Natural killer cell treated with Interleukin-12 subunit alpha and Interleukin-12 subunit beta and Interleukin-15 and Interleukin-18, amount 100 ng/mL, for 72 hours (primary cell): Measurements from ENCODE around the gene OR52B4. TPM values are rescaled to one million over a fixed set of nuclear protein-coding genes. Genes with fewer than 3 reads are reported as not detected.
"Not testable (repeated sequence)": the region's sequence is repeated elsewhere in the genome, so short reads cannot be mapped to it uniquely, and the experiment has no call there.

Source experiments
- ATAC-seq, 2 donors: fragments of 150-1000 bp; cut with Tn5 transposase in 1 of 2; sonication (Bioruptor Pico), chemical (Tn5 transposase) in 1 of 2; 2 replicates each; pipeline ENCODE4 v1.10.0; 2021
- DNase-seq: peaks from one replicate; pipeline ENCODE4 v3.0.0; 2022; ENCODE audit warnings: low spot score
- H3K27ac Mint-ChIP-seq, 2 donors: 1 replicate in 1 of 2; 2 replicates in 1 of 2; pipeline ENCODE4 v1.8.0; 2022; ENCODE audit warnings: mixed read lengths in 2 of 2, mild to moderate bottlenecking in 1 of 2, moderate library complexity in 1 of 2
- H3K27me3 Mint-ChIP-seq, 2 donors: 1 replicate in 1 of 2; 2 replicates in 1 of 2; pipeline ENCODE4 v1.8.0; 2022; ENCODE audit warnings: mixed read lengths in 2 of 2
- H3K36me3 Mint-ChIP-seq: one replicate; pipeline ENCODE4 v1.8.0; 2022; ENCODE audit warnings: mixed read lengths
- H3K4me1 Mint-ChIP-seq, 2 donors: 1 replicate in 1 of 2; 2 replicates in 1 of 2; pipeline ENCODE4 v1.8.0; 2022; ENCODE audit warnings: low read depth in 2 of 2, mixed read lengths in 2 of 2, mild to moderate bottlenecking in 1 of 2
- H3K4me3 Mint-ChIP-seq: one replicate; pipeline ENCODE4 v1.8.0; 2022; ENCODE audit warnings: mixed read lengths
- H3K9me3 Mint-ChIP-seq: 2 replicates; pipeline ENCODE4 v1.8.0; 2022; ENCODE audit warnings: mixed read lengths
- total RNA-seq, 2 donors: library from RNA; stranded (reverse); gene quantifications; one replicate each; pipeline ENCODE4 v1.2.3, GENCODE V29; 2022

Gene OR52B4
- total RNA-seq, result not detected

- ATAC-seq, result no peak
- Mint-ChIP-seq H3K4me3 (no peak within 1 kb of the TSS), H3K27me3 (peaks cover 25 to 29% of the 10 kb centered on the region in 2 donors), H3K36me3 (no peaks in the 10 kb centered on the region), H3K9me3 (no peaks in the 10 kb centered on the region), H3K4me1 (no peaks in the 10 kb centered on the region), H3K27ac (no peak within 1 kb of the TSS)
- no peak for DNase-seq
Measured at GRCh38 chr11:4368286-4368685, at the start of gene OR52B4. Gene OR52B4 (minus strand): TSS chr11:4368386. CDS start chr11:4368295, 91 bp downstream.

- Mint-ChIP-seq H3K27ac (no peak overlapping the region), H3K36me3 (no peaks in the 10 kb centered on the region), H3K9me3 (no peaks in the 10 kb centered on the region), H3K4me3 (no peak overlapping the region), H3K27me3 (peaks cover 20 to 25% of the 10 kb centered on the region in 2 donors), H3K4me1 (no peaks in the 10 kb centered on the region)
- no peak for DNase-seq
- no peak for ATAC-seq
Measured at GRCh38 chr11:4416816-4417215, 48.6 kb upstream of the OR52B4 start.

- no peaks in the 10 kb centered on the region for H3K36me3 Mint-ChIP-seq
- DNase-seq, result no peak
- ATAC-seq, result no peak
- H3K27ac Mint-ChIP-seq, result no peak overlapping the region
- no peaks in the 10 kb centered on the region for H3K4me1 Mint-ChIP-seq
- H3K4me3 Mint-ChIP-seq, result no peak overlapping the region
- peaks cover 20 to 25% of the 10 kb centered on the region in 2 donors for H3K27me3 Mint-ChIP-seq
- H3K9me3 Mint-ChIP-seq, result no peaks in the 10 kb centered on the region
Measured at GRCh38 chr11:4416306-4416705, 48.1 kb upstream of the OR52B4 start.

GRCh38 chr11:4406206-4406605 lies 38.0 kb upstream of the OR52B4 start:
- not testable (repeated sequence) for H3K27ac Mint-ChIP-seq, H3K4me3 Mint-ChIP-seq, H3K4me1 Mint-ChIP-seq, ATAC-seq, H3K36me3 Mint-ChIP-seq, DNase-seq, H3K9me3 Mint-ChIP-seq
- H3K27me3 Mint-ChIP-seq, result peaks cover 27 to 46% of the 10 kb centered on the region in 2 donors

GRCh38 chr11:4393858-4394223 lies 25.7 kb upstream of the OR52B4 start:
- H3K36me3 Mint-ChIP-seq, result peaks cover 40% of the 10 kb centered on the region

GRCh38 chr11:4393209-4393857 lies 25.1 kb upstream of the OR52B4 start, which contains the start of gene TRIM21:
Gene TRIM21 (minus strand): TSS chr11:4393702. CDS start chr11:4390409, 3,293 bp downstream.
- ATAC-seq (peak; percentile 99 to 100), DNase-seq (peak; percentile 87)
- peak within 1 kb of the TSS; percentile 93 to 97 for H3K27ac Mint-ChIP-seq
- peak within 1 kb of the TSS; percentile 92 for H3K4me3 Mint-ChIP-seq
- H3K36me3 Mint-ChIP-seq, result peaks cover 42% of the 10 kb centered on the region
- H3K9me3 Mint-ChIP-seq, result peaks cover 5% of the 10 kb centered on the region
- H3K4me1 Mint-ChIP-seq, result peaks cover 36 to 41% of the 10 kb centered on the region in 2 donors
- peaks cover 10 to 22% of the 10 kb centered on the region in 2 donors for H3K27me3 Mint-ChIP-seq

More at GRCh38 chr11:4393858-4394223, 25.7 kb upstream of the OR52B4 start:
- peak overlapping the region; percentile 92 for H3K4me3 Mint-ChIP-seq
- ATAC-seq (no peak), DNase-seq (no peak)
- peaks cover 15 to 24% of the 10 kb centered on the region in 2 donors for H3K27me3 Mint-ChIP-seq
- H3K27ac Mint-ChIP-seq, result peak overlapping the region; percentile 93 to 97
- H3K9me3 Mint-ChIP-seq, result peaks cover 6% of the 10 kb centered on the region
- peaks cover 36 to 39% of the 10 kb centered on the region in 2 donors for H3K4me1 Mint-ChIP-seq

- Mint-ChIP-seq H3K9me3 (no peaks in the 10 kb centered on the region), H3K36me3 (peaks cover 51% of the 10 kb centered on the region), H3K4me3 (no peak overlapping the region), H3K27ac (no peak overlapping the region), H3K27me3 (no peaks in the 10 kb centered on the region), H3K4me1 (peaks cover 29 to 40% of the 10 kb centered on the region in 2 donors)
- ATAC-seq (no peak), DNase-seq (no peak)
Measured at GRCh38 chr11:4388221-4388620, 20.0 kb upstream of the OR52B4 start.

- H3K36me3 Mint-ChIP-seq, result peaks cover 40% of the 10 kb centered on the region
- no peak overlapping the region for H3K4me3 Mint-ChIP-seq
- H3K4me1 Mint-ChIP-seq, result peaks cover 12 to 24% of the 10 kb centered on the region in 2 donors
Measured at GRCh38 chr11:4385978-4386740, 18.0 kb upstream of the OR52B4 start.

GRCh38 chr11:4381901-4382300 lies 13.7 kb upstream of the OR52B4 start:
- DNase-seq (no peak), ATAC-seq (no peak)
- Mint-ChIP-seq H3K4me1 (peaks cover 0 to 7% of the 10 kb centered on the region in 2 donors), H3K27me3 (no peaks in the 10 kb centered on the region), H3K36me3 (peaks cover 15% of the 10 kb centered on the region), H3K9me3 (no peaks in the 10 kb centered on the region), H3K4me3 (no peak overlapping the region), H3K27ac (no peak overlapping the region)

More at GRCh38 chr11:4385978-4386740, 18.0 kb upstream of the OR52B4 start:
- H3K27ac Mint-ChIP-seq, result peak overlapping the region in 1 of 2 donors; percentile 28
- DNase-seq (no peak), ATAC-seq (no peak)
- no peaks in the 10 kb centered on the region for H3K27me3 Mint-ChIP-seq
- H3K9me3 Mint-ChIP-seq, result no peaks in the 10 kb centered on the region

GRCh38 chr11:4375431-4376140 lies 7.4 kb upstream of the OR52B4 start:
- Mint-ChIP-seq H3K9me3 (no peaks in the 10 kb centered on the region), H3K27ac (no peak overlapping the region), H3K27me3 (peaks cover 8 to 9% of the 10 kb centered on the region in 2 donors), H3K4me3 (no peak overlapping the region), H3K4me1 (no peaks in the 10 kb centered on the region), H3K36me3 (no peaks in the 10 kb centered on the region)
- peak; percentile 64 to 89 for ATAC-seq
- DNase-seq, result no peak

- ATAC-seq, result no peak
- H3K27ac Mint-ChIP-seq, result no peak overlapping the region
- peaks cover 23 to 29% of the 10 kb centered on the region in 2 donors for H3K27me3 Mint-ChIP-seq
- no peaks in the 10 kb centered on the region for H3K4me1 Mint-ChIP-seq
- no peak for DNase-seq
- H3K4me3 Mint-ChIP-seq, result no peak overlapping the region
- no peaks in the 10 kb centered on the region for H3K36me3 Mint-ChIP-seq
- H3K9me3 Mint-ChIP-seq, result no peaks in the 10 kb centered on the region
Measured at GRCh38 chr11:4370166-4370565, 2.0 kb upstream of the OR52B4 start.

- ATAC-seq, H3K27ac Mint-ChIP-seq, H3K9me3 Mint-ChIP-seq, DNase-seq, H3K4me1 Mint-ChIP-seq, H3K27me3 Mint-ChIP-seq, H3K4me3 Mint-ChIP-seq, H3K36me3 Mint-ChIP-seq: not testable (repeated sequence)
Measured at GRCh38 chr11:4348142-4348541, 20.0 kb downstream of the OR52B4 start.

GRCh38 chr11:4345366-4345765 lies 22.8 kb downstream of the OR52B4 start:
- not testable (repeated sequence) for H3K36me3 Mint-ChIP-seq, H3K27ac Mint-ChIP-seq, H3K27me3 Mint-ChIP-seq, H3K9me3 Mint-ChIP-seq, H3K4me1 Mint-ChIP-seq, H3K4me3 Mint-ChIP-seq, DNase-seq
- ATAC-seq, result peak in 1 of 2 donors; percentile 59
